SU-DHL-6 (cell line): ENCODE measurements around the gene DNAJC9.

Source experiments
- H2AFZ ChIP-seq: fragments of 200-600 bp; sonication (generic); 2 replicates; pipeline ENCODE4 v1.6.1; 2014; ENCODE audit warnings: low read depth, mild to moderate bottlenecking, moderate library complexity, mixed read lengths, antibody characterized with exemption, low read length; ENCODE audit not compliant: severe bottlenecking
- H3F3A ChIP-seq: fragments of 200-600 bp; shearing (Covaris generic); 2 replicates; pipeline ENCODE4 v1.6.0; 2016; ENCODE audit warnings: antibody characterized with exemption, mild to moderate bottlenecking; ENCODE audit not compliant: insufficient read depth
- H3K27ac ChIP-seq: fragments of 200-600 bp; sonication (generic); 2 replicates; pipeline ENCODE4 v1.5.1; 2016; ENCODE audit warnings: low read depth, mild to moderate bottlenecking, low read length, moderate library complexity, mixed read lengths
- H3K27me3 ChIP-seq: fragments of 200-600 bp; sonication (generic), shearing (Covaris generic); 2 replicates; pipeline ENCODE4 v1.6.0; 2014; ENCODE audit warnings: mild to moderate bottlenecking, low read length
- H3K36me3 ChIP-seq: fragments of 200-600 bp; sonication (generic); 2 replicates; pipeline ENCODE4 v1.6.1; 2014; ENCODE audit warnings: mild to moderate bottlenecking, low read length, mixed read lengths
- H3K4me2 ChIP-seq: fragments of 300-600, 200-600 bp; shearing (Covaris generic), sonication (generic); 2 replicates; pipeline ENCODE4 v1.6.0; 2014; ENCODE audit warnings: low read length, low read depth, mild to moderate bottlenecking; ENCODE audit not compliant: poor library complexity, severe bottlenecking
- H3K4me3 ChIP-seq: fragments of 200-600 bp; sonication (generic); 2 replicates; pipeline ENCODE4 v1.5.1; 2014; ENCODE audit warnings: antibody characterized with exemption, low read length, mild to moderate bottlenecking, mixed read lengths; ENCODE audit not compliant: insufficient read depth, poor library complexity, severe bottlenecking
- H3K79me2 ChIP-seq: fragments of 200-600 bp; sonication (generic); 2 replicates; pipeline ENCODE4 v1.6.1; 2014; ENCODE audit warnings: mild to moderate bottlenecking, low read length, moderate library complexity; ENCODE audit not compliant: insufficient read depth
- H3K9ac ChIP-seq: fragments of 200-600 bp; sonication (generic); 2 replicates; pipeline ENCODE4 v1.7.0; 2014; ENCODE audit warnings: mild to moderate bottlenecking, low read length
- H3K9me2 ChIP-seq: fragments of 200-600 bp; sonication (generic); replicated peaks from 2 replicates; pipeline ENCODE4 v1.6.1; 2014; ENCODE audit warnings: low read length; ENCODE audit not compliant: insufficient read depth
- H3K9me3 ChIP-seq: fragments of 200-600 bp; sonication (generic); 2 replicates; pipeline ENCODE4 v1.6.1; 2014; ENCODE audit warnings: low read length, mixed read lengths; ENCODE audit not compliant: insufficient read depth
- H4K20me1 ChIP-seq: fragments of 200-600 bp; sonication (generic); 2 replicates; pipeline ENCODE4 v1.6.1; 2014; ENCODE audit warnings: low read depth, mild to moderate bottlenecking, antibody characterized with exemption, low read length, moderate library complexity, mixed read lengths
- EZH2phosphoT487 ChIP-seq: fragments of 200-600 bp; sonication (generic), shearing (Covaris generic); conservative IDR thresholded peaks from 2 replicates; pipeline ENCODE4 v1.6.1; 2018; ENCODE audit warnings: mild to moderate bottlenecking, antibody characterized with exemption, low read length, moderate library complexity, mixed read lengths
- TF ChIP-seq, protein P1 (sequence below): fragments of 200-600 bp; sonication (generic); IDR thresholded peaks from one replicate; pipeline ENCODE4 v1.5.1; 2017; ENCODE audit warnings: antibody characterized with exemption, mild to moderate bottlenecking, low read length, moderate library complexity; ENCODE audit not compliant: insufficient read depth, poor library complexity, severe bottlenecking

Gene DNAJC9

DNA sequence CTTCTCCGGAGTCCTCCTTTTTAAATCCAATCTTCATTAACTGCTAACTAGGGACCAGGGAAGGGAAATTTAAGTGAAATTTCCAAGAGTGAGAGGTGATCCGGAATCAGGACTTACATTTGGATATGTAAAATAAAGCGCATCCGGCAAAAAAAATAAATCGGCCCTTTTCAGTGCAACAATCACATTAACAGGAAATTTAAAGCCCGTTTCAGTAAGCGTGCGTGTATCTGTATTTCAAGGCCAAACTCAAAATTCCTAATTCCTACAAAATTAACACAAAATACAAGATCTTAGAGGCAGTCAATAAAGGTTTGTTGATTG, 771 bp downstream of the DNAJC9 start:
- Histone ChIP-seq H3K79me2 (peaks cover 54% of the 10 kb centered on the region), H2AFZ (no peak overlapping the region), H3K27me3 (no peaks in the 10 kb centered on the region)

DNA sequence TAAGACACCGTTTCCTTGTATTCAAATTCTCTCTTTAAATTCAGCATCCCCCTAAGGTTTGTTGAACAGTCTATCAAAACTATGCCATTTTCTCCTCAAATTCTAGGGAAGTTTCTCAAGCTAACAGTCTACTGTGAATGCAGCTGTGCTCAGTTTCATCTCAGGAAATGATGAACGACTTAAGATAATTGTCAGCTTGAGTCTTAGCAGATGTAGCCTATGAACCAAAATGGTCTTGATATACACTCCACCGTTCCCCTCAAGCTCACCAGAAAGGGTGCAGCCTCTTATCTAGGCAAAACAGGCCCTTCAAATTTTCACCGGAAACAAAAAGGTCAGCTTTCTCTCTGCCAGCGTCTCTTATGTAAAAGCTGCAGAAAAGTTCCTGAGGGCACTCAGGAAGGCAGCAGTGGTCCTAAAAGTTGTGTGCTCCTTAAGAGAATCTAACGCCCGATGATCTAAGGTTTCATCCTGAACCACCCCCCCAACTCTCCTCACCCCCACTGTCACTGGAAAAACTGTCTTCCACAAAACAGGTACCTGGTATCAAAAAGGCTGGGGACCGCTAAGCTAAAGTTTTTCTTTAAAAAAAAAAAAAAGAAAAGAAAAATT, 2.1 kb downstream of the DNAJC9 start:
- peaks cover 24% of the 10 kb centered on the region for H3F3A ChIP-seq
- peaks cover 8% of the 10 kb centered on the region; the same call in 1 of the 2 replicates for H4K20me1 ChIP-seq
- H3K4me3 ChIP-seq, result peak overlapping the region; percentile 90
- H3K36me3 ChIP-seq, result peaks cover 38% of the 10 kb centered on the region
- H3K9me2 ChIP-seq, result no peaks in the 10 kb centered on the region
- H2AFZ ChIP-seq, result no peak overlapping the region
- peaks cover 44% of the 10 kb centered on the region for H3K79me2 ChIP-seq
- H3K9ac ChIP-seq, result peak overlapping the region; percentile 86
- no peak for TF ChIP-seq EZH2phosphoT487
- TF ChIP-seq, protein P1, sequence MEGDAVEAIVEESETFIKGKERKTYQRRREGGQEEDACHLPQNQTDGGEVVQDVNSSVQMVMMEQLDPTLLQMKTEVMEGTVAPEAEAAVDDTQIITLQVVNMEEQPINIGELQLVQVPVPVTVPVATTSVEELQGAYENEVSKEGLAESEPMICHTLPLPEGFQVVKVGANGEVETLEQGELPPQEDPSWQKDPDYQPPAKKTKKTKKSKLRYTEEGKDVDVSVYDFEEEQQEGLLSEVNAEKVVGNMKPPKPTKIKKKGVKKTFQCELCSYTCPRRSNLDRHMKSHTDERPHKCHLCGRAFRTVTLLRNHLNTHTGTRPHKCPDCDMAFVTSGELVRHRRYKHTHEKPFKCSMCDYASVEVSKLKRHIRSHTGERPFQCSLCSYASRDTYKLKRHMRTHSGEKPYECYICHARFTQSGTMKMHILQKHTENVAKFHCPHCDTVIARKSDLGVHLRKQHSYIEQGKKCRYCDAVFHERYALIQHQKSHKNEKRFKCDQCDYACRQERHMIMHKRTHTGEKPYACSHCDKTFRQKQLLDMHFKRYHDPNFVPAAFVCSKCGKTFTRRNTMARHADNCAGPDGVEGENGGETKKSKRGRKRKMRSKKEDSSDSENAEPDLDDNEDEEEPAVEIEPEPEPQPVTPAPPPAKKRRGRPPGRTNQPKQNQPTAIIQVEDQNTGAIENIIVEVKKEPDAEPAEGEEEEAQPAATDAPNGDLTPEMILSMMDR, result no peak
- H3K4me2 ChIP-seq, result peak overlapping the region; percentile 91
- peak overlapping the region; percentile 19 for H3K27ac ChIP-seq
- no peaks in the 10 kb centered on the region for H3K9me3 ChIP-seq
- no peaks in the 10 kb centered on the region for H3K27me3 ChIP-seq

More for the DNA sequence above, 771 bp downstream of the DNAJC9 start:
- H3F3A ChIP-seq, result peaks cover 30% of the 10 kb centered on the region
- no peaks in the 10 kb centered on the region for H3K9me3 ChIP-seq
- peak overlapping the region; percentile 91 for H3K4me2 ChIP-seq
- peak overlapping the region; percentile 86 for H3K9ac ChIP-seq
- H3K9me2 ChIP-seq, result no peaks in the 10 kb centered on the region
- H4K20me1 ChIP-seq, result peaks cover 8% of the 10 kb centered on the region; the same call in 1 of the 2 replicates
- peak overlapping the region; percentile 88 for H3K27ac ChIP-seq
- peaks cover 40% of the 10 kb centered on the region for H3K36me3 ChIP-seq
- TF ChIP-seq EZH2phosphoT487, result no peak
- TF ChIP-seq, protein P1, result no peak
- peak overlapping the region; percentile 90 for H3K4me3 ChIP-seq

DNA sequence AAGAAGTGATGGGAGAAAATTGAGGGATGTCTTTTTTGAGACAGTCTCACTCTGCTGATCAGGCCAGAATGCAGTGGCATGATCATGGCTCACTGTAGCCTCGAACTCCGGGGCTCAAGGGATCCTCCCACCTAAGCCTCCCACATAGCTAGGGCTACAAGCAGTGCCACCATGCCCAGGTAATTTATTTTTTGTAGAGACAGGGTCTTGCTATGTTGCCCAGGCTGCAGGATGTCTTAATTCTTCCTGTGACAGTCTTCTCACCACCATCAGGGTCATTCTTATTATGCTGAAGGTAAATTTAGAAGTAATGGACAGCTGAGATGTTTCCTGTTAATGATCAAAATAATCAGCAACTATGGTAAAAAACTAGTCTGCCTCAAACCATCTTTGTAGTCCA, 7.1 kb downstream of the DNAJC9 start:
- H3K9me3 ChIP-seq, result no peaks in the 10 kb centered on the region
- no peak overlapping the region for H3K4me2 ChIP-seq
- no peak overlapping the region for H3K9ac ChIP-seq
- no peak overlapping the region for H3K4me3 ChIP-seq
- TF ChIP-seq, protein P1, result no peak
- no peak for TF ChIP-seq EZH2phosphoT487
- H3F3A ChIP-seq, result peaks cover 6% of the 10 kb centered on the region; the same call in 1 of the 2 replicates
- H2AFZ ChIP-seq, result no peak overlapping the region
- peaks cover 49% of the 10 kb centered on the region for H3K36me3 ChIP-seq
- H3K27ac ChIP-seq, result no peak overlapping the region
- no peaks in the 10 kb centered on the region for H3K27me3 ChIP-seq
- peaks cover 7% of the 10 kb centered on the region; the same call in 1 of the 2 replicates for H4K20me1 ChIP-seq
- no peaks in the 10 kb centered on the region for H3K9me2 ChIP-seq
- H3K79me2 ChIP-seq, result peaks cover 18% of the 10 kb centered on the region
